ENCODE data around the gene SWAP70.

Gene SWAP70

DNA sequence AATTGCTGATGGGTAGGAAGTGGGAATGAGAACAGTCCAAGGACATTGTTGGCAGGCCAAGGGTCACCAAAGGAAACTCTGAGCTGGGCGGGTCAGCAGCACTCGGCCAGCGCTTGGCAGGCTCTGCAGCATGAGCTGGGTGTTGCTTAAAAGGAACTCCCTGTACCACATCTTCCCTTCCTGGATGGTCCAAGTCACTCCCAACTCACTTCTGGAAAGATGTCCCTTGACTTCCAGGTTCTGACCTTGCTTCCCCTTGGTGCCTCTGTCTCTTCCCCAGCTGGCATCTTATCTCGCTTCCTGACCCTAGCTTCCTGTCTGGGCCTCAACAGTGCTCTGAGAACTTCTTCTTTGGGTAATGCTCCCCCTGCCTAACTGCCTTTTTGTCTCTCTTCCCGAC, 24.8 kb upstream of the SWAP70 start:
- no peak for DNase-seq (ENCODE audit: low read depth)
- H3K4me3 ChIP-seq (replicated peaks; ENCODE audit: low read depth, low read length), result no peak overlapping the region
- TF ChIP-seq CTCF (IDR thresholded peaks at IDR 0.05; ENCODE audit: low read length, missing control alignments), result no peak

DNA sequence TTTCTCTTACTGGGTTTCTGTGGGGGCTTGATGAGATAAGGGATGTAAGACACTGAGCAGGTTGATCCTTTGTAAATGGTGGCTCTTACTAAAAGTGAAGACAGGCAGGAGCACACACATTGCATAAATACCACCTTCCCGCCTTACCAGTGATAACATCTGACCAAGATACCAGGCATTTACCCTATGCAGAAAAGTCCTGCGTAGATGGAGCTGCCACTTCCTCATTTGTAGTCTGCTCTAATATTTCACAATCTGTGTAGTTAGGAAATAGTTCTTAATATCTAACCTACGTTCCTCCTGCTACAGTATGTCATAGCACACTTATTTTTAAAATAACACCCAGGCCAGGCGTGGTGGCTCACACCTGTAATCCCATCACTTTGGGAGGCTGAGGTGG, 23.9 kb upstream of the SWAP70 start:
- no peak for DNase-seq (ENCODE audit: low read depth)
- TF ChIP-seq CTCF (IDR thresholded peaks at IDR 0.05; ENCODE audit: low read length, missing control alignments), result no peak
- H3K4me3 ChIP-seq (replicated peaks; ENCODE audit: low read depth, low read length), result no peak overlapping the region

GRCh38 chr11:9642894-9643293, 21.0 kb upstream of the SWAP70 start:
- H3K4me3 ChIP-seq (replicated peaks; ENCODE audit: low read depth, low read length), result no peak overlapping the region
- TF ChIP-seq CTCF (IDR thresholded peaks at IDR 0.05; ENCODE audit: low read length, missing control alignments), result no peak
- no peak for DNase-seq (ENCODE audit: low read depth)

DNA sequence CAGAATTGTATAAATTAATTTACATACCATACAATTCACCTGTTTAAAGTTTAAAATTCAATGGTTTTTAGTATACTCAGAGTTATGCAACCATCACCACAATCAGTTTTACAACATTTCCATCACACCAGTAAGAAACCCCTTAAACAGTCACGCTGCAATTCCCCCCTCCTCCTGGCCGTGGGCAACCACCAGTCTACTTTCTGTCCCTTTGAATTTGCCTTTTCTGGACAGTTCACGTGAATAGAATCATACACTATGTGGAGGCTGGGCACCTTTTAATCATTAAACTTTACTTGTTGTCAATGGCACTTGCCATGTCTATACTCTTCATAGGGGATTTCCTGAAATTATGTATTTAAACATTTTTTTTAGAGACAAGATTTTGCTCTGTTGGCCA, 20.1 kb upstream of the SWAP70 start:
- H3K4me3 ChIP-seq (replicated peaks; ENCODE audit: low read depth, low read length), result no peak overlapping the region
- no peak for DNase-seq (ENCODE audit: low read depth)

DNA sequence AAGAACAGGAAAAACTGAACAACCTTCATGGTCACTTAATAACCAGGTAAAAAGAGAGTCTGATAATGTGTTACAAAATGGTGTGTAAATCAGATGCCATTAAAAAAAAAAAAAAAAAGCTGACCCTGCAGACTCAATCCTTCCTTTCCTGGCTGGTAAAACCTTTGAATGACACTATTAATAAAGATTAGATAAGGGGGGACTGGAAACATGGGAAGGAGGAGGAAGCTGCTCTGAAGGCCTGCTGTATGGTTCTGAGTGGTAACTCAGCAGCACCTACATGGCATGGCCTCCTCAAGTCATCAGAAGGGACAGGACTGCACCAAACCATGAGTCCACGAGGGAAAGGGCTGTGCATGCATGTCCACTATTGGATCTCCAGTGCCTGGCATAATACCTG, 18.0 kb upstream of the SWAP70 start:
- no peak for TF ChIP-seq CTCF (IDR thresholded peaks at IDR 0.05; ENCODE audit: low read length, missing control alignments)
- no peak overlapping the region for H3K4me3 ChIP-seq (replicated peaks; ENCODE audit: low read depth, low read length)
- no peak for DNase-seq (ENCODE audit: low read depth)

More for the DNA sequence above, 20.1 kb upstream of the SWAP70 start:
- TF ChIP-seq CTCF (IDR thresholded peaks at IDR 0.05; ENCODE audit: low read length, missing control alignments), result no peak

DNA sequence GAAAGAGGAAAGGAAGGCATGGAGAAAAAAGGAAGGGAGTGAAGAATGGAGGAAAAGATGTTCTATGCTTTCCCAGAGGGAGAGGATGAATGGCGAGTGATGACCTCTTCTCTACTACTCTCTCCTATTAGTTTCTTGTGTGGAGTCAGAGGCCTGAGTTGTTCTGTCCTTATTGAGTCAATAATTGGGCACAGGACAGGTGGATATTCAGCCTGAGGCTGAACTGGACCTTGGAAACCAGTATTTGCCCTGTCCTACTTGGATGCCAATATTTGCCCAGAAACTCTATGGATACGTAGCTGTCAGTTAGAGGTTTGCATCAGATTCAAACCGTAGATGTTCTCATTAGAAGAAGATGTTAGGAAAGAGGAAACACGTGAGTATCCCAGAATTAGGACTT, 17.6 kb upstream of the SWAP70 start:
- no peak for TF ChIP-seq CTCF (IDR thresholded peaks at IDR 0.05; ENCODE audit: low read length, missing control alignments)
- H3K4me3 ChIP-seq (replicated peaks; ENCODE audit: low read depth, low read length), result no peak overlapping the region
- DNase-seq (ENCODE audit: low read depth), result no peak

DNA sequence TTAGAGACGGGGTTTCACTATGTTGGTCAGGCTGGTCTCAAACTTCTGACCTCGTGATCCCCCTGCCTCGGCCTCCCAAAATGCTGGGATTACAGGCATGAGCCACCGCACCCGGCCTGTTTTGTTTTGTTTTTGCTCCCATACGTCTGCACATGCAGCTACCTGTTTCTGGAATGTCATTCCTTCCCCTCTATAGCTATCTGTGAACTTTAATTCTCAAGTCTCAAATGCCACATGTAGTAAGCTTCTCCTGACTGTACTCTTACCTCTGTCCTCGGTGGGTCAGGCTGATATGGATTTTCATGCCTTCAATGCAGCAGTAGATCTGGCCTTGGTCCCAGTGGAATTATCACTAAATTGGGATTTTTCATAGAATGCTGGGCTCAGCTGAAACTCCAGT, 12.4 kb upstream of the SWAP70 start:
- no peak overlapping the region for H3K4me3 ChIP-seq (replicated peaks; ENCODE audit: low read depth, low read length)
- DNase-seq (ENCODE audit: low read depth), result no peak
- TF ChIP-seq CTCF (IDR thresholded peaks at IDR 0.05; ENCODE audit: low read length, missing control alignments), result no peak
